Measurements from ENCODE around the gene ROMO1. TPM values are rescaled to one million over a fixed set of nuclear protein-coding genes. Genes with fewer than 3 reads are reported as not detected.

The ROMO1 gene
- total and polyA plus RNA-seq, 2 experiments from 2014 or later = 152 to 881 TPM

GRCh38 chr20:35721621-35722020, 22.4 kb downstream of the ROMO1 start:
- Histone ChIP-seq H3K9me2 (ENCODE audit: insufficient read depth) (no peaks in the 10 kb centered on the region), H4K20me1 (replicated peaks; ENCODE audit: insufficient read depth) (peaks cover 78% of the 10 kb centered on the region), H3F3A (replicated peaks; ENCODE audit: low read depth) (peaks cover 56% of the 10 kb centered on the region), H2AFZ (no peak overlapping the region), H3K4me3 (no peak overlapping the region), H3K36me3 (ENCODE audit: insufficient read depth) (peaks cover 99% of the 10 kb centered on the region), H3K4me2 (no peak overlapping the region), H3K27ac (ENCODE audit: low read depth) (peak overlapping the region; percentile 39; the same call in 1 of the 2 replicates), H3K4me1 (ENCODE audit: insufficient read depth) (no peaks in the 10 kb centered on the region), H3K79me2 (replicated peaks; ENCODE audit: insufficient read depth) (peaks cover 99% of the 10 kb centered on the region), H3K27me3 (ENCODE audit: insufficient read depth) (no peaks in the 10 kb centered on the region)
- H3K27me3 Mint-ChIP-seq (ENCODE audit: insufficient read depth, low read depth, poor library complexity) = peaks cover 8% of the 10 kb centered on the region
- H3K4me1 Mint-ChIP-seq = peaks cover 6% of the 10 kb centered on the region; the same call in 2 of the 3 replicates
- H3K36me3 Mint-ChIP-seq (ENCODE audit: low read depth) = peaks cover 100% of the 10 kb centered on the region
- ATAC-seq (no peak), DNase-seq (ENCODE audit: low spot score) (no peak)
- H3K9me3 Mint-ChIP-seq = no peaks in the 10 kb centered on the region
- TF ChIP-seq EZH2phosphoT487 (IDR thresholded peaks at IDR 0.05; ENCODE audit: unreplicated experiment) = no peak
- no peak for TF ChIP-seq NANOG (IDR thresholded peaks at IDR 0.05; ENCODE audit: borderline replicate concordance)
- no peak for TF ChIP-seq STAT1 (IDR thresholded peaks at IDR 0.05; ENCODE audit: unreplicated experiment)
- no peak for TF ChIP-seq JUNB (IDR thresholded peaks at IDR 0.05; ENCODE audit: unreplicated experiment)
- TF ChIP-seq EZH2 (IDR thresholded peaks at IDR 0.05; ENCODE audit: low read depth, unreplicated experiment) = no peak
- TF ChIP-seq, protein P1, sequence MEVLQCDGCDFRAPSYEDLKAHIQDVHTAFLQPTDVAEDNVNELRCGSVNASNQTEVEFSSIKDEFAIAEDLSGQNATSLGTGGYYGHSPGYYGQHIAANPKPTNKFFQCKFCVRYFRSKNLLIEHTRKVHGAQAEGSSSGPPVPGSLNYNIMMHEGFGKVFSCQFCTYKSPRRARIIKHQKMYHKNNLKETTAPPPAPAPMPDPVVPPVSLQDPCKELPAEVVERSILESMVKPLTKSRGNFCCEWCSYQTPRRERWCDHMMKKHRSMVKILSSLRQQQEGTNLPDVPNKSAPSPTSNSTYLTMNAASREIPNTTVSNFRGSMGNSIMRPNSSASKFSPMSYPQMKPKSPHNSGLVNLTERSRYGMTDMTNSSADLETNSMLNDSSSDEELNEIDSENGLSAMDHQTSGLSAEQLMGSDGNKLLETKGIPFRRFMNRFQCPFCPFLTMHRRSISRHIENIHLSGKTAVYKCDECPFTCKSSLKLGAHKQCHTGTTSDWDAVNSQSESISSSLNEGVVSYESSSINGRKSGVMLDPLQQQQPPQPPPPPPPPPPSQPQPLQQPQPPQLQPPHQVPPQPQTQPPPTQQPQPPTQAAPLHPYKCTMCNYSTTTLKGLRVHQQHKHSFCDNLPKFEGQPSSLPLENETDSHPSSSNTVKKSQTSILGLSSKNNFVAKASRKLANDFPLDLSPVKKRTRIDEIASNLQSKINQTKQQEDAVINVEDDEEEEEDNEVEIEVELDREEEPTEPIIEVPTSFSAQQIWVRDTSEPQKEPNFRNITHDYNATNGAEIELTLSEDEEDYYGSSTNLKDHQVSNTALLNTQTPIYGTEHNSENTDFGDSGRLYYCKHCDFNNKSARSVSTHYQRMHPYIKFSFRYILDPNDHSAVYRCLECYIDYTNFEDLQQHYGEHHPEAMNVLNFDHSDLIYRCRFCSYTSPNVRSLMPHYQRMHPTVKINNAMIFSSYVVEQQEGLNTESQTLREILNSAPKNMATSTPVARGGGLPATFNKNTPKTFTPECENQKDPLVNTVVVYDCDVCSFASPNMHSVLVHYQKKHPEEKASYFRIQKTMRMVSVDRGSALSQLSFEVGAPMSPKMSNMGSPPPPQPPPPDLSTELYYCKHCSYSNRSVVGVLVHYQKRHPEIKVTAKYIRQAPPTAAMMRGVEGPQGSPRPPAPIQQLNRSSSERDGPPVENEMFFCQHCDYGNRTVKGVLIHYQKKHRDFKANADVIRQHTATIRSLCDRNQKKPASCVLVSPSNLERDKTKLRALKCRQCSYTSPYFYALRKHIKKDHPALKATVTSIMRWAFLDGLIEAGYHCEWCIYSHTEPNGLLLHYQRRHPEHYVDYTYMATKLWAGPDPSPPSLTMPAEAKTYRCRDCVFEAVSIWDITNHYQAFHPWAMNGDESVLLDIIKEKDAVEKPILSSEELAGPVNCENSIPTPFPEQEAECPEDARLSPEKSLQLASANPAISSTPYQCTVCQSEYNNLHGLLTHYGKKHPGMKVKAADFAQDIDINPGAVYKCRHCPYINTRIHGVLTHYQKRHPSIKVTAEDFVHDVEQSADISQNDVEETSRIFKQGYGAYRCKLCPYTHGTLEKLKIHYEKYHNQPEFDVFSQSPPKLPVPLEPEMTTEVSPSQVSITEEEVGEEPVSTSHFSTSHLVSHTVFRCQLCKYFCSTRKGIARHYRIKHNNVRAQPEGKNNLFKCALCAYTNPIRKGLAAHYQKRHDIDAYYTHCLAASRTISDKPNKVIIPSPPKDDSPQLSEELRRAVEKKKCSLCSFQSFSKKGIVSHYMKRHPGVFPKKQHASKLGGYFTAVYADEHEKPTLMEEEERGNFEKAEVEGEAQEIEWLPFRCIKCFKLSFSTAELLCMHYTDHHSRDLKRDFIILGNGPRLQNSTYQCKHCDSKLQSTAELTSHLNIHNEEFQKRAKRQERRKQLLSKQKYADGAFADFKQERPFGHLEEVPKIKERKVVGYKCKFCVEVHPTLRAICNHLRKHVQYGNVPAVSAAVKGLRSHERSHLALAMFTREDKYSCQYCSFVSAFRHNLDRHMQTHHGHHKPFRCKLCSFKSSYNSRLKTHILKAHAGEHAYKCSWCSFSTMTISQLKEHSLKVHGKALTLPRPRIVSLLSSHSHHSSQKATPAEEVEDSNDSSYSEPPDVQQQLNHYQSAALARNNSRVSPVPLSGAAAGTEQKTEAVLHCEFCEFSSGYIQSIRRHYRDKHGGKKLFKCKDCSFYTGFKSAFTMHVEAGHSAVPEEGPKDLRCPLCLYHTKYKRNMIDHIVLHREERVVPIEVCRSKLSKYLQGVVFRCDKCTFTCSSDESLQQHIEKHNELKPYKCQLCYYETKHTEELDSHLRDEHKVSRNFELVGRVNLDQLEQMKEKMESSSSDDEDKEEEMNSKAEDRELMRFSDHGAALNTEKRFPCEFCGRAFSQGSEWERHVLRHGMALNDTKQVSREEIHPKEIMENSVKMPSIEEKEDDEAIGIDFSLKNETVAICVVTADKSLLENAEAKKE (CRISPR knock-in tag; IDR thresholded peaks at IDR 0.05) = no peak
- no peak for TF ChIP-seq POLR2AphosphoS5 (IDR thresholded peaks at IDR 0.05; ENCODE audit: low read depth)
- TF ChIP-seq, protein P2, sequence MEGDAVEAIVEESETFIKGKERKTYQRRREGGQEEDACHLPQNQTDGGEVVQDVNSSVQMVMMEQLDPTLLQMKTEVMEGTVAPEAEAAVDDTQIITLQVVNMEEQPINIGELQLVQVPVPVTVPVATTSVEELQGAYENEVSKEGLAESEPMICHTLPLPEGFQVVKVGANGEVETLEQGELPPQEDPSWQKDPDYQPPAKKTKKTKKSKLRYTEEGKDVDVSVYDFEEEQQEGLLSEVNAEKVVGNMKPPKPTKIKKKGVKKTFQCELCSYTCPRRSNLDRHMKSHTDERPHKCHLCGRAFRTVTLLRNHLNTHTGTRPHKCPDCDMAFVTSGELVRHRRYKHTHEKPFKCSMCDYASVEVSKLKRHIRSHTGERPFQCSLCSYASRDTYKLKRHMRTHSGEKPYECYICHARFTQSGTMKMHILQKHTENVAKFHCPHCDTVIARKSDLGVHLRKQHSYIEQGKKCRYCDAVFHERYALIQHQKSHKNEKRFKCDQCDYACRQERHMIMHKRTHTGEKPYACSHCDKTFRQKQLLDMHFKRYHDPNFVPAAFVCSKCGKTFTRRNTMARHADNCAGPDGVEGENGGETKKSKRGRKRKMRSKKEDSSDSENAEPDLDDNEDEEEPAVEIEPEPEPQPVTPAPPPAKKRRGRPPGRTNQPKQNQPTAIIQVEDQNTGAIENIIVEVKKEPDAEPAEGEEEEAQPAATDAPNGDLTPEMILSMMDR (conservative IDR thresholded peaks at IDR 0.05; ENCODE audit: low read depth in 2 of 2) = no peak
- TF ChIP-seq, protein P3, sequence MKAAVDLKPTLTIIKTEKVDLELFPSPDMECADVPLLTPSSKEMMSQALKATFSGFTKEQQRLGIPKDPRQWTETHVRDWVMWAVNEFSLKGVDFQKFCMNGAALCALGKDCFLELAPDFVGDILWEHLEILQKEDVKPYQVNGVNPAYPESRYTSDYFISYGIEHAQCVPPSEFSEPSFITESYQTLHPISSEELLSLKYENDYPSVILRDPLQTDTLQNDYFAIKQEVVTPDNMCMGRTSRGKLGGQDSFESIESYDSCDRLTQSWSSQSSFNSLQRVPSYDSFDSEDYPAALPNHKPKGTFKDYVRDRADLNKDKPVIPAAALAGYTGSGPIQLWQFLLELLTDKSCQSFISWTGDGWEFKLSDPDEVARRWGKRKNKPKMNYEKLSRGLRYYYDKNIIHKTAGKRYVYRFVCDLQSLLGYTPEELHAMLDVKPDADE (IDR thresholded peaks at IDR 0.05) = no peak
- TF ChIP-seq ZNF114 (CRISPR knock-in tag; IDR thresholded peaks at IDR 0.05) = no peak
- TF ChIP-seq ZNF331 (CRISPR knock-in tag; IDR thresholded peaks at IDR 0.05; ENCODE audit: low read depth) = no peak
- no peak for TF ChIP-seq CREB1 (CRISPR knock-in tag; IDR thresholded peaks at IDR 0.05; ENCODE audit: low read depth)
- no peak for TF ChIP-seq REST (IDR thresholded peaks at IDR 0.05; ENCODE audit: unreplicated experiment)
- H3K4me3 Mint-ChIP-seq = no peak overlapping the region
- H3K27ac Mint-ChIP-seq = no peak overlapping the region

All from GM23338 (cell line).